Activated naive CD4-positive, alpha-beta T cell treated with anti-CD3 and anti-CD28 coated beads for 36 hours (primary cell): ENCODE data around the gene ATP9B. TPM values are rescaled to one million over a fixed set of nuclear protein-coding genes. Genes with fewer than 3 reads are reported as not detected.

Experiments used
- CTCF ChIA-PET: fragments of 350-600 bp; sonication (Branson Sonifier 250); formaldehyde crosslinking; loops from one replicate; lab custom pipeline; 2021; ENCODE audit warnings: antibody characterized with exemption; lab: Charles Lee
- DNase-seq: peaks from one replicate; pipeline ENCODE4 v3.0.0-alpha.2; 2020
- H3K27ac Mint-ChIP-seq: one replicate; pipeline ENCODE4 v1.8.0; 2021; ENCODE audit warnings: mild to moderate bottlenecking, mixed read lengths
- H3K27me3 Mint-ChIP-seq: one replicate; pipeline ENCODE4 v1.8.0; 2021; ENCODE audit warnings: low read depth, mixed read lengths
- H3K36me3 Mint-ChIP-seq: one replicate; pipeline ENCODE4 v1.8.0; 2021; ENCODE audit warnings: low read depth, mixed read lengths
- H3K4me1 Mint-ChIP-seq: one replicate; pipeline ENCODE4 v1.8.0; 2021; ENCODE audit warnings: low read depth, mixed read lengths
- H3K4me3 Mint-ChIP-seq: one replicate; pipeline ENCODE4 v1.8.0; 2021; ENCODE audit warnings: mild to moderate bottlenecking, moderate library complexity, mixed read lengths
- H3K9me3 Mint-ChIP-seq: one replicate; pipeline ENCODE4 v1.8.0; 2021; ENCODE audit warnings: mixed read lengths
- intact Hi-C: fragments of 100-400 bp; cut with micrococcal nuclease; formaldehyde crosslinking; loops from one replicate; pipeline ENCODE4 v1.15.1; 2023
- total RNA-seq, 2 experiments: library from RNA; stranded (reverse); gene quantifications; one replicate each; pipeline ENCODE4 v1.2.3, GENCODE V29; 2021

The ATP9B gene
- total RNA-seq, 2 experiments from 2014 or later = 18.6 to 19.1 TPM

DNA sequence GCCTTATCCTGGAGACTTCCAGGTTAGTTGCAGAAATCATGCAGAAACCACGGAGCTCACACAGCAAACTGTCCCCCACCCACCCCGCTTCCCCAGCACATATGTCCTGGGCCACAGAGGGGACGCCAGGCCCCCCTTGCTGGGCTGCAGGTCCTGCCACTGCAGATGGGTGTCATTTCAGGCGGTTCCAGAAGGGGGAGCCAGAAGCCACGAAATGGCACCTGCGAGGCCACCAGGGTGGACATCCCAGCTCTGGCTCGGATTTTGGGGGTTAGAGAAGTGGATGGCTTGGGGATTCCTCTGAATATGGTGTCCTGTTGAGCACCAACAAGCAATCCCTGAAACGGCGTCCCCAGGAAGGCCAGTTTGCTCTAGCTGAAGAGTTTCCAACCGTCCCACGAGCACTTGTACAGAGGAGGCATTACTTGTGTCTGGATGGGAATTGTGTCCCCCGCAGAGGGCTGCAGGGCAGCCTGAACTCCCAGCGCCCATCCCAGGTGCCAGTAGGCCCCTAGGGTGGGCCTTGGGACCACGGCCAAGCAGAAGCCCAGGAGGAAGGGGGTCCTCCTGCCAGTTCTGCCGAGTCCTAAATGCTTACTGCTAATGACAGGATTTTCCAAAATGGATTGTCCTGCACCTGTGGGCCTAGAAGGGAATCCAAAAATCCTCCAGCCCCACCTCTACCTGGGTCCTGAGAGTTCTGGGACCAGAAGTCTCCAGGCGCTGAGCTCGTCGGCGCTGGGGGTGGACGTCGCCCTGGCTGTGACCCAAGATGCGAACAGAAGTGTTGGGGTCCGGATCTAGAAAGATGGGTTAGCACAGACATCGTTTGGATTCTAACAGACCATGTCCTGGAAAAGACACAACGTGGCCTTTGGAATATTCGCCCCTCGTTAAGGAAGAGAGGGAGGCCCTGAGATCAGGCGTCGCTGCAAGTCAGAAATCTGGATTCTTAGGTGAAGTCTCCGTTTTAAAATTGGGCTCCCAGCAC is 311.9 kb downstream of the ATP9B start:
- Mint-ChIP-seq H3K27me3 (no peaks in the 10 kb centered on the region), H3K36me3 (peaks cover 4% of the 10 kb centered on the region), H3K4me1 (peaks cover 11% of the 10 kb centered on the region), H3K9me3 (no peaks in the 10 kb centered on the region), H3K4me3 (no peak overlapping the region), H3K27ac (no peak overlapping the region)
- DNase-seq = peak; percentile 85
- intact Hi-C loops = no loop called here
- CTCF ChIA-PET = interaction anchor here (0.6 to 8.6 kb wide), 25 partner anchors 10 to 418 kb away, joined by 3 to 89 read pairs (median 5); no protein-coding TSS in a partner anchor

- Mint-ChIP-seq H3K9me3 (no peaks in the 10 kb centered on the region), H3K4me3 (no peak overlapping the region), H3K27me3 (no peaks in the 10 kb centered on the region), H3K4me1 (peaks cover 11% of the 10 kb centered on the region), H3K36me3 (peaks cover 4% of the 10 kb centered on the region), H3K27ac (no peak overlapping the region)
- CTCF ChIA-PET = interaction anchor here (0.9 to 8.6 kb wide), 14 partner anchors 10 to 297 kb away, joined by 3 to 89 read pairs (median 4); no protein-coding TSS in a partner anchor
- intact Hi-C loops = no loop called here
- DNase-seq = no peak
Measured at GRCh38 chr18:79381811-79382311, 312.7 kb downstream of the ATP9B start.

DNA sequence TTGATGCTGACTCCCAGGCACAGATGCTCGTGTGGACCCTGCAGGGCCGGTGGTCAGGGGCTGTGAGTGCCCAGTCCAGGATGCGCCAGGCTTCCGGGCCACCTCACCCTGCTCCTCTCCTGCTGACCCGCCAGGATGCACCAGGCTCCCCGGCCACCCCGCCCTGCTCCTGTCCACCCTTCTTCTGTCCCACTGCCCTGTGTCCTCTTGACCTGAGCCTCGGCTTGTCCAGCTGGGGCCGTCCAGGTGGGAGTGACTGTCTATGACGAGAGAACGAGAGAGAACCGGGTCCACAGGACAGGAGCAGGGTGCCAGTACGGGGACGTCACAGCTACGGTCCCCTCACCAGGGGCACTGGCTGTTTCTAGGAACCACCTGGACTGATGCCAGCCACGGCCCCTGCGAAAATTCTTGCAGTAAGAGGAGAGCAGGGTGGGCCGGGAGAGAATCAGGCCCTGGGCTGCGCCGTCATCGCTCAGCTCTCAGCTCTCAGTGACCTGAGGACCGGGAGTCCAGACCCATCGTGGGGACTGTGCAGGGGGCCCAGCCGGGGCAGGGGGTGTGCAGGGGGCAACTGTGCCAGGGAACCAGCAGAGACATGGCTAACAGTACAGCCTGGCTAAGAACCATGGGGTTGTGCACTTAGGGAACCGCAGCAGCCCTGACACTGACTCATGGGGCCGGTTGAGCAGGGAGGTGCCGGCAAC is 313.6 kb downstream of the ATP9B start:
- Mint-ChIP-seq H3K36me3 (peaks cover 4% of the 10 kb centered on the region), H3K27me3 (no peaks in the 10 kb centered on the region), H3K4me1 (peaks cover 11% of the 10 kb centered on the region), H3K9me3 (no peaks in the 10 kb centered on the region), H3K27ac (no peak overlapping the region), H3K4me3 (no peak overlapping the region)
- DNase-seq = no peak
- intact Hi-C loops = no loop called here
- CTCF ChIA-PET = interaction anchor here (1.0 to 8.6 kb wide), 4 partner anchors 9 to 262 kb away, joined by 3 to 89 read pairs (median 30); no protein-coding TSS in a partner anchor

DNA sequence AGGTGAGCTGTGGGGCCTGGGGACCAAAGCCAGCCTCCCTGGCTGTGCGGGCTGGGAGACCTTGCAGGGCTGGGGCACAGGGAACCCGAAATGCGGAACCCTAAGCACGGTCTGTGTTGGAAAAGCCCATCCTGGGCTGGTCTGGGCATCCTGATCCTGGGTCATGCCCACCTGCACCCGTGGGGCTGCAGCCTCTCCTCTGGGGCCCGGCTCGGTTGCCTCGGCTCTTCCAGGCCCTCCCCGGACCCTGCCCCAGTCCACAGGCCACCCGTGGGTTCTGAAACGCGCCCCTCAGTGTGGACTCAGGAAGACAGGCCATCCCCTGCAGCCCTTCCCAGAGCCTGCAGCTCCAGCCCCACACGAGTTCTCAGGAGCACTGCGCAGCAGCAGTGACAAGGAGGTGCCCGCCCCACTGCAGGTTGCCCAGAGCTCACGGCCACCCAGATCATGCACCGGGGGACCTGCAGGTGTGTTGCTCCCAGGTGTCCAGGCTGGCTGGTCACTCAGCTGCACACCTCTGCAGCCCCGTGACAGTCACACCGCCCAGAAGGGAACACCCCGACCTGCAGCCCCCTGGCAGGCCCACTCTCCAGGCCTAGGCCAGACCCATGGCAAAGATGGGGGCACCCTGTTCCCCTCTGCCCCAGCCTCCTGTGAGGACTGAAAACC is 314.3 kb downstream of the ATP9B start:
- Mint-ChIP-seq H3K4me1 (peaks cover 11% of the 10 kb centered on the region), H3K27me3 (no peaks in the 10 kb centered on the region), H3K4me3 (no peak overlapping the region), H3K36me3 (peaks cover 1% of the 10 kb centered on the region), H3K27ac (no peak overlapping the region), H3K9me3 (no peaks in the 10 kb centered on the region)
- intact Hi-C loops = no loop called here
- CTCF ChIA-PET = interaction anchor here (1.0 to 8.6 kb wide), 3 partner anchors 8 to 261 kb away, joined by 3 to 89 read pairs (median 57); no protein-coding TSS in a partner anchor
- no peak for DNase-seq

GRCh38 chr18:79384151-79384807 is 315.1 kb downstream of the ATP9B start:
- intact Hi-C loops = no loop called here
- DNase-seq = no peak
- Mint-ChIP-seq H3K27me3 (peaks cover 1% of the 10 kb centered on the region), H3K36me3 (no peaks in the 10 kb centered on the region), H3K4me3 (no peak overlapping the region), H3K27ac (no peak overlapping the region), H3K9me3 (no peaks in the 10 kb centered on the region), H3K4me1 (peaks cover 6% of the 10 kb centered on the region)
- CTCF ChIA-PET = interaction anchor here (0.8 to 8.6 kb wide), 4 partner anchors 9 to 261 kb away, joined by 3 to 89 read pairs (median 4); no protein-coding TSS in a partner anchor

DNA sequence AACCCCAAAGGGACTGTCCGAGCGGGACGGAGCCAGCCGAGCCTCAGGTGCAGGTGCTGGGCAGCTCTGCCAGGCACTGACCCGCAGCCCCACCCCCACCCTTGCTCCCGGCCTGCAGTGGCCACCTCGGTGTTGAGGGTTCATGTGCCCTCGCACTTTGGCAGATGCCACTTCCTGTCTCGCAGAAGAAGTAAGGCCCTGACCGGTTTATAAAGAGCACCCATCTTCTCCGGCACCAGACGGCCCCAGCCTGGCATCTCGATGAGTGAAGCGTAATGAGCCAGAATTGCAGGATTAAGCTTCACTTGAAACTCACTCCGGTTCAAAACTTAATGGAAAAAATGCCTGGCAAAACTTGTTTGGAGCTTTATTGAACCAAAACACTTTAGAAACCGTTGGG is 315.6 kb downstream of the ATP9B start:
- no peak for DNase-seq
- CTCF ChIA-PET = interaction anchor here (0.8 to 8.6 kb wide), 3 partner anchors 9 to 144 kb away, joined by 4 to 89 read pairs (median 4); no protein-coding TSS in a partner anchor
- H3K27ac Mint-ChIP-seq = no peak overlapping the region
- H3K9me3 Mint-ChIP-seq = no peaks in the 10 kb centered on the region
- H3K4me1 Mint-ChIP-seq = peaks cover 4% of the 10 kb centered on the region
- H3K36me3 Mint-ChIP-seq = no peaks in the 10 kb centered on the region
- H3K27me3 Mint-ChIP-seq = peaks cover 3% of the 10 kb centered on the region
- H3K4me3 Mint-ChIP-seq = no peak overlapping the region
- intact Hi-C loops = no loop called here

- no peak for DNase-seq
- no peak overlapping the region for H3K27ac Mint-ChIP-seq
- H3K36me3 Mint-ChIP-seq = no peaks in the 10 kb centered on the region
- H3K9me3 Mint-ChIP-seq = no peaks in the 10 kb centered on the region
- H3K4me3 Mint-ChIP-seq = no peak overlapping the region
- intact Hi-C loops = no loop called here
- CTCF ChIA-PET = interaction anchor here (0.8 to 8.6 kb wide), 3 partner anchors 8 to 143 kb away, joined by 4 to 89 read pairs (median 4); no protein-coding TSS in a partner anchor
- H3K27me3 Mint-ChIP-seq = peaks cover 3% of the 10 kb centered on the region
- H3K4me1 Mint-ChIP-seq = peaks cover 4% of the 10 kb centered on the region
Measured at GRCh38 chr18:79385326-79385707, 316.1 kb downstream of the ATP9B start.

- Mint-ChIP-seq H3K36me3 (no peaks in the 10 kb centered on the region), H3K4me3 (no peak overlapping the region), H3K27ac (no peak overlapping the region), H3K4me1 (peaks cover 4% of the 10 kb centered on the region), H3K9me3 (no peaks in the 10 kb centered on the region), H3K27me3 (peaks cover 3% of the 10 kb centered on the region)
- CTCF ChIA-PET = interaction anchor here (8.6 kb wide), 1 partner anchor 143 kb away, joined by 89 read pairs; no protein-coding TSS in a partner anchor
- intact Hi-C loops = no loop called here
- no peak for DNase-seq
Measured at GRCh38 chr18:79385708-79386341, 316.6 kb downstream of the ATP9B start.

GRCh38 chr18:79386547-79386946 is 317.4 kb downstream of the ATP9B start:
- H3K4me3 Mint-ChIP-seq = no peak overlapping the region
- no peaks in the 10 kb centered on the region for H3K36me3 Mint-ChIP-seq
- H3K27me3 Mint-ChIP-seq = peaks cover 5% of the 10 kb centered on the region
- intact Hi-C loops = no loop called here
- peaks cover 7% of the 10 kb centered on the region for H3K4me1 Mint-ChIP-seq
- H3K9me3 Mint-ChIP-seq = no peaks in the 10 kb centered on the region
- DNase-seq = no peak
- no peak overlapping the region for H3K27ac Mint-ChIP-seq
- CTCF ChIA-PET = no interaction called here

DNA sequence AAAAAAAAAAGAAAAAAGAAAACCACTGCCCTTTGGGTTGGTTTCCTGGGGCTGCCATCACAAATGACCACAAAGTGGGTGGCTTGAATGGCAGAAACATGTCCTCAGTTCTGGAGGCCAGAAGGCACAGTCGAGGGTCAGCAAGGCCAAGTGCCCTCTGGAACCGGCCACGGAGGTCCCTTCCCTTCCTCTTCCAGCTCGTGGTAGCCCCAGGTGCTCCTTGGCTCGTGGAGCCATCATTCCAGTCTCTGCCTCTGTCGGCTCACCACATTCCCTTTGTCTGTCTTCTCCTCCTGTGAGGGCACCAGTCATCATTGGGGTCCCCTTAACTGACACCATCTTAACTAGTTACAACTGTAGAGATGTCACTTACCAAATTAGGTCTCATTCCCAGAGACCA is 318.0 kb downstream of the ATP9B start:
- CTCF ChIA-PET = no interaction called here
- Mint-ChIP-seq H3K4me3 (no peak overlapping the region), H3K27ac (no peak overlapping the region), H3K4me1 (peaks cover 9% of the 10 kb centered on the region), H3K36me3 (no peaks in the 10 kb centered on the region), H3K27me3 (peaks cover 5% of the 10 kb centered on the region), H3K9me3 (no peaks in the 10 kb centered on the region)
- intact Hi-C loops = no loop called here
- DNase-seq = no peak

DNA sequence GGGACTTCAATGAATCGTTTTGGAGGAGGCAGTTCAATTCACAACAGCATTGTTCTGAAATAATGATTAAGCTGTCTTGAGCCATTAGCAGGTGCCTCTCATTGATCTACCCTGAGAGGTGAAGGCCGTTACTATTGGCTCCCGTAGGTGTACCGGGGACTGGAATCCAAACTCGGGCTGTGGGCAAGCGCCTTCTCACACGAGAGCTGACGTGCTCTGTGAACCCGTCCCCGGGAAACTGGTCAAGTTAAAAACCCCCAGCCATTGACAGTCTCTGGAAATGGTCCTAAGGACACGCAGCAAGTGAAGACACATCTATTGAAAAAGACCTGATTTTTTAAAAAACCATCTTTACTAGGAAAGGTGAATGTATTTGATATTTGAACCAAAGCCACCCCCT is 318.4 kb downstream of the ATP9B start:
- no peaks in the 10 kb centered on the region for H3K9me3 Mint-ChIP-seq
- no peak overlapping the region for H3K4me3 Mint-ChIP-seq
- H3K36me3 Mint-ChIP-seq = no peaks in the 10 kb centered on the region
- CTCF ChIA-PET = no interaction called here
- H3K27ac Mint-ChIP-seq = peak overlapping the region; percentile 36
- H3K27me3 Mint-ChIP-seq = peaks cover 5% of the 10 kb centered on the region
- intact Hi-C loops = no loop called here
- H3K4me1 Mint-ChIP-seq = peaks cover 12% of the 10 kb centered on the region
- DNase-seq = no peak
